SK-N-MC (cell line): ENCODE results near the gene INSYN1.

Experiments
- DNase-seq: peaks from one replicate; pipeline ENCODE4 v3.0.0-alpha.2; 2011; ENCODE audit warnings: low read depth, low spot score
- H3K27ac ChIP-seq: fragments of 200-600 bp; sonication (generic); 2 replicates; pipeline ENCODE4 v1.5.1; 2016; ENCODE audit warnings: mixed run types
- H3K36me3 ChIP-seq: fragments of 200-600 bp; sonication (generic); 2 replicates; pipeline ENCODE4 v1.6.1; 2017; ENCODE audit warnings: antibody characterized with exemption, low read length, mixed read lengths; ENCODE audit not compliant: insufficient read depth
- H3K4me3 ChIP-seq: fragments of 200-600 bp; sonication (generic); 2 replicates; pipeline ENCODE4 v1.5.1; 2016
- H3K9ac ChIP-seq: fragments of 200-600 bp; sonication (generic); 2 replicates; pipeline ENCODE4 v1.8.0; 2017; ENCODE audit warnings: mixed run types, mixed read lengths; ENCODE audit not compliant: insufficient read length
- H3K9me3 ChIP-seq: fragments of 200-600 bp; sonication (generic); 2 replicates; pipeline ENCODE4 v1.6.1; 2017; ENCODE audit warnings: low read depth, mild to moderate bottlenecking, antibody characterized with exemption, low read length, moderate library complexity, mixed read lengths
- EZH2 ChIP-seq: fragments of 200-600 bp; sonication (generic); IDR thresholded peaks from one replicate; pipeline ENCODE4 v1.6.1; 2017; ENCODE audit warnings: antibody characterized with exemption
- FOXP2 ChIP-seq: optimal IDR thresholded peaks from 2 replicates; pipeline ENCODE3; 2011; ENCODE audit warnings: mild to moderate bottlenecking, moderate library complexity; ENCODE audit not compliant: insufficient read depth; ENCODE audit errors: extremely low read length, control extremely low read depth
- POLR2AphosphoS5 ChIP-seq: IDR thresholded peaks from 2 replicates; pipeline ENCODE4 v1.6.1; 2012; ENCODE audit warnings: mild to moderate bottlenecking, low read depth, low read length, borderline replicate concordance

Gene INSYN1

DNA sequence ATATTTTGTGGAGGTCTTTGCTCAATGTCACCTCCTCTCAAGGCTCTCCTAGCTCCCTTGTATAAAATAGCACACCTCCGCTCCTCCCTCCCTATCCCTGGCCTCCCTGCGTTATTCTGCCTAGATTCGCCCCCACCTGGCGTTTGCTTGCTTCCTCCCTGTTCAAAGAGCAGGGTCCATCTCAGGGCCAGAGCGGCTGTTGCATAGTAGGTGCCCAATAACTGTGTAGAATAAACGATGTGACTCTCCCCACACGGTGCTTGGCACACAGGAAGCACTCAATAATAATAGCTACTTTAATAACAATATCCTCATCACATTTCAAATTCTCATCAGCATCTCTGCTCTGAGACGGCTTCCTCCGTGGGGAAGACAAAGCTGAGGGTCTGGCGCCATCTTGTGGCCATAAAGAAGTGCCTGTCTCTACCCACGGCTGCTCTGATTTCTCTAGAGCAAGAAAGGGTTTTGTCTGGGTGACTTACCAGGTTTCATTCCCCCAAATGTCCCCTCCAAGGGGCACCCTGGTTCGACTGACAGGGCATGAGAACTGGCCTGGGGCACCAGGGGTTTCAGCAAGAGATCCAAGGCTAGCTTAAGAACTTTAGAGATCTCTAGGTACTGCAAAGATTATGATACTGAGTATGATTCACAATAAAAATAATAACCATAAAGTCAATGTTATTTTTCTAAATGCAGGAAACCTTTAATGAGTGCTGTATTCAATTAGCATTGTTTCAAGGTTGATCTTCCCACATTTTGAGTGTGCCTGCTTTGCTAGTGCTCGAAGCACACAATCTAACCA, 52.9 kb downstream of the INSYN1 start:
- H3K4me3 ChIP-seq, result no peak overlapping the region
- TF ChIP-seq FOXP2 (no peak), EZH2 (no peak), POLR2AphosphoS5 (no peak)
- no peaks in the 10 kb centered on the region for H3K9me3 ChIP-seq
- H3K36me3 ChIP-seq, result 0 out of 2 replicates have a peak, but pooled peaks cover 4% of the 10 kb centered on the region
- H3K9ac ChIP-seq, result no peak overlapping the region
- H3K27ac ChIP-seq, result no peak overlapping the region
- DNase-seq, result peak; percentile 48

- Histone ChIP-seq H3K36me3 (0 out of 2 replicates have a peak, but pooled peaks cover 4% of the 10 kb centered on the region), H3K9ac (no peak overlapping the region), H3K9me3 (no peaks in the 10 kb centered on the region), H3K27ac (no peak overlapping the region), H3K4me3 (no peak overlapping the region)
- no peak for DNase-seq
- TF ChIP-seq POLR2AphosphoS5, result no peak
- no peak for TF ChIP-seq FOXP2
- TF ChIP-seq EZH2, result no peak
These were observed 53.7 kb downstream of the INSYN1 start for GRCh38 chr15:73699249-73700040.

DNA sequence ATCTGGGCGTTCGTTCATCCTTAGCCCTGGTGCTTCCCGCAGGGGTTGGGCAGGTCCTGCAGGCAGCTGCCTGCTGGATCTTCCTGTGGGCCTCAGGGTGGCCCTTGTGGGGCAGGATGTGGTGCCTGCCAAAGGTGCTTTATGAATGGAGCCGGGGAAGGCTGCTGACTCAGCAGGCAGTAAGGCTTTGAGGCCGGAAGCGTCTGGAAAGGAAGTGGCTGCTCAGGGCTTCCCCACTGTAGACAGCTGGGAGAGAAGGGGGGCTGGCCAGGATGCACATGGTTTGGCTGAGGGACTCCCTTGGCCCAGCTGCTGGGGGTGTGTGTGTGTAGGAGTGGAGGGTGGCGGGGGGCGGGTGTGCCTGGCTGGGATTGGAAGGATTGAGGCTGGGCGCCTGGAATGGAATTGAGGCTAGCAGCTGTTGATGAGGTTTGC, 56.1 kb downstream of the INSYN1 start:
- H3K27ac ChIP-seq, result no peak overlapping the region
- 0 out of 2 replicates have a peak, but pooled peaks cover 4% of the 10 kb centered on the region for H3K36me3 ChIP-seq
- H3K4me3 ChIP-seq, result peak overlapping the region; percentile 38; the same call in 1 of the 2 replicates
- DNase-seq, result peak; percentile 88
- no peaks in the 10 kb centered on the region for H3K9me3 ChIP-seq
- TF ChIP-seq FOXP2, result peak; percentile 53
- no peak for TF ChIP-seq EZH2
- peak; percentile 81 for TF ChIP-seq POLR2AphosphoS5
- no peak overlapping the region for H3K9ac ChIP-seq

GRCh38 chr15:73696641-73697001, 56.5 kb downstream of the INSYN1 start:
- no peak for TF ChIP-seq FOXP2
- TF ChIP-seq EZH2, result no peak
- TF ChIP-seq POLR2AphosphoS5, result no peak
- H3K9ac ChIP-seq, result no peak overlapping the region
- no peaks in the 10 kb centered on the region for H3K9me3 ChIP-seq
- H3K36me3 ChIP-seq, result 0 out of 2 replicates have a peak, but pooled peaks cover 4% of the 10 kb centered on the region
- no peak for DNase-seq
- peak overlapping the region; percentile 38; the same call in 1 of the 2 replicates for H3K4me3 ChIP-seq
- no peak overlapping the region for H3K27ac ChIP-seq

DNA sequence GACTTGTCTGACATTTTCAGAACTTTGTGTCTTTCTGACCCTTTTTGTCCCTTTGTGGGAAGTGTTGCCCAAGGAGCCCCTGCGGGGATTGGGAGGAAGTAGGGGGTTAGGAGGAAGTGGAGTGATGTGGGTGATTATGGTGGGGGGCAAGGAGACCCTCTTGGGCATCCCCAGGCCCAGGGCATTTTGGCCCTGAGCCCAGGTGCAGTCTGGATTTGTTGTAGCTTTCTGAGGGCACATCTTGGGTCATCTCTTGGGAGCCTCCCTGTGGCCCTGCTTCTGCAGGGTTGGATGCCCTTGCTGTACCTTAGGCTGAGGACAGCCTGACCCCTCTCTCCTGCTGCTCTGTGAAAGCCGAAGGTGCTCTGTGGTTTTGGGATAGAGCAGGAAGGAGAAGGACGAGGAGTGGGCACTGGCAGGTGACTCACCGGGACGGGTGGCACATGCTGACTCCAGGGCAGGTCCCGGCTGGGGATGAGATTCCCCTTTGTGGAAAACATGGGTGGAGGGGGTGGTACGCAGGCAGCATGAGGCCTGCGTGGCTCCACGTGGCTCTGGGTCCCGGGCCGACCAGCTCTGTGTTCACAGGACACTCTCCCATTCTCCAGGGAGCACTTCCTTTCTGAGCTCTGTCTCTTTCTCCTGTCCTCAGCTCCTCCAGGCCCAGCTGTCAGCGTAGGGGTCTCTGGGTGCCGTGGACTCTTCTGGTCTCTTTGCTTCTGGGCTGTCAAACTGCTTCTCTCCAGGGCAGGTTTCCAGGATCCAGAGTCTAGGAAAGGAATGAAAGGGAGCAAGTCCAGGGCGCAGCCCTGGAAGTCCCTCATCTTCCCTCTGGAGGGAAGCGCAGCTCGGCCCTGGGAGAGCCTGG, 57.1 kb downstream of the INSYN1 start:
- 0 out of 2 replicates have a peak, but pooled peaks cover 4% of the 10 kb centered on the region for H3K36me3 ChIP-seq
- no peak overlapping the region for H3K27ac ChIP-seq
- TF ChIP-seq FOXP2 (no peak), POLR2AphosphoS5 (no peak), EZH2 (no peak)
- H3K9ac ChIP-seq, result no peak overlapping the region
- H3K9me3 ChIP-seq, result no peaks in the 10 kb centered on the region
- DNase-seq, result no peak
- H3K4me3 ChIP-seq, result no peak overlapping the region

DNA sequence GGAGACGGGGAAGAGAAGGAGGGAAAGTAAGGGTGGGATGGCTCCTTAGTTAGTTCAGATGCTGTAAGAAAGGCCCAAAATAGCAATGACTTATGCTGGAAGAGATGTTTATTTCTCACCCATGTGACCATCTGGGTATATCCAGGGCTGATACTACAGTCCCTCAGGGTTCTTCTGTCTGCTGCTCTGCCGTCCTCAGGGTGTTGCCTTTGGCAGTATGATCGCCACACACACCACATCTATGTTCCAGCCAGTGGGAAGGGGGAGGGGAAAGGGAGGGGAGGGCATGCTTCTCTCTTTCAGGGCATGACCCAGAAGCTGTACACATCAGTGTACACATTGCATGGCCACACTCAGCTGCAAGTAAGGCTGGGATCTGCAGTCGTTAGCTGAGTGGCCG, 58.7 kb downstream of the INSYN1 start:
- DNase-seq, result no peak
- Histone ChIP-seq H3K9me3 (no peaks in the 10 kb centered on the region), H3K36me3 (0 out of 2 replicates have a peak, but pooled peaks cover 4% of the 10 kb centered on the region), H3K27ac (no peak overlapping the region), H3K4me3 (no peak overlapping the region), H3K9ac (no peak overlapping the region)
- TF ChIP-seq EZH2, result no peak
- TF ChIP-seq FOXP2, result no peak
- TF ChIP-seq POLR2AphosphoS5, result no peak

DNA sequence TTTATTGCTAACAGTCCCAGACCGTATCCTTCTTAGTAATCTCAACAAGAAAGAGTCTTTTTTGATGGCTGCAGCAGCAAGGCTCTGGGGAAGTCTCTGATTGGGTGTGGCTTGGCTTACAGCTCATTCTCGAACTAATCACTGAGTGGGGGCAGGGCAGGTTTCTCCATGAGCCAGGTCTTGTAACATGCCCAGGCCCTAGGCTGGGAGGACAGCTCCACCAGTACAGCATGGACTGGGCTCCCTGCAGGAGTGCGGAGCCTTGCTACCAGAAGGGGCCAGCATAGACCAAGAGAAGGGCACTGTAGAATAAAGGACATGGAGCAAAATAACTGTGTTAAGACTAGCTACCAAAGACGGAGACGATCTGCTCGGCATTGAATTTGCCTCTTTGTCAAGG, 61.8 kb downstream of the INSYN1 start:
- TF ChIP-seq EZH2, result no peak
- TF ChIP-seq FOXP2, result no peak
- no peak for TF ChIP-seq POLR2AphosphoS5
- DNase-seq, result no peak
- H3K27ac ChIP-seq, result no peak overlapping the region
- H3K4me3 ChIP-seq, result no peak overlapping the region
- no peak overlapping the region for H3K9ac ChIP-seq
- no peaks in the 10 kb centered on the region for H3K36me3 ChIP-seq
- H3K9me3 ChIP-seq, result no peaks in the 10 kb centered on the region

DNA sequence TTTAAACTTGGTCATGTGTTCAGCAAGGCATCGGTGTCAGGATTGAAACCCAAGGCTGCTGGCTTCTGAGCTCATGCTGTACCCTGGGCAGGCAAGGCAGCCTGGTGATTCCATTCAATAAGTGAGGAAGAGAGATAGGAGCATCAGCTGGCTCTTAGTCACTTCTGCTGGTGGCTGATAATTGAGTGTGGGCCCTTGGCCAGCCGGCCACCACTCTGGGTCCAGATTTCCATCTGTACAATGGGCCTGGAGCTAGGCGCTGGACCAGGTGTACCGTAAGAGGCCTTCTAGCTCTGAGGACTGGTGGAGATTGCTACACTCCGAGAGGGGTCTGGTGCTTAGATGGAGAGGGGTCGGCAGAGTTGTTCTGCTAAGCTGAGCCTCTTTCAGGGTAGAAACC, 64.7 kb downstream of the INSYN1 start:
- Histone ChIP-seq H3K9me3 (no peaks in the 10 kb centered on the region), H3K27ac (no peak overlapping the region), H3K4me3 (no peak overlapping the region), H3K9ac (no peak overlapping the region), H3K36me3 (no peaks in the 10 kb centered on the region)
- no peak for DNase-seq
- TF ChIP-seq POLR2AphosphoS5, result no peak
